Kidney (tissue), 14 donors: ENCODE measurements around the gene CD74. TPM values are rescaled to one million over a fixed set of nuclear protein-coding genes. Genes with fewer than 3 reads are reported as not detected.

ENCODE experiments used
- DNase-seq, 5 donors: peaks; one replicate each; pipeline ENCODE4 v3.0.0-alpha.2; 2013 to 2020
- FAIRE-seq: peaks from 2 replicates; lab custom pipeline; 2012; peaks lifted over from hg19 to GRCh38; lab: Jason Lieb, UNC
- H3K27ac ChIP-seq, 2 donors: one replicate each; pipeline ENCODE4 v1.7.0; 2013; ENCODE audit warnings: low read depth in 2 of 2, low read length in 2 of 2, inconsistent platforms in 1 of 2
- H3K27me3 ChIP-seq: one replicate; pipeline ENCODE4 v1.7.1; 2013; ENCODE audit warnings: low read length, inconsistent platforms; ENCODE audit not compliant: control insufficient read depth, insufficient read depth
- H3K36me3 ChIP-seq, 3 donors: one replicate each; pipeline versions ENCODE4 v1.7.0 to v1.7.1; 2013; ENCODE audit warnings: low read length in 3 of 3, control low read depth in 1 of 3, inconsistent platforms in 1 of 3; ENCODE audit not compliant: insufficient read depth in 3 of 3, control insufficient read depth in 2 of 3
- H3K4me1 ChIP-seq, 3 donors: one replicate each; pipeline versions ENCODE4 v1.7.0 to v1.7.1; 2013; ENCODE audit warnings: low read length in 3 of 3, inconsistent platforms in 1 of 3, low read depth in 1 of 3; ENCODE audit not compliant: control insufficient read depth in 2 of 3, insufficient read depth in 2 of 3
- H3K4me3 ChIP-seq, 3 donors: one replicate each; pipeline versions ENCODE4 v1.7.0 to v1.8.1; 2013; ENCODE audit warnings: low read length in 3 of 3, control low read depth in 1 of 3, inconsistent platforms in 1 of 3
- H3K9ac ChIP-seq, 3 donors: one replicate each; pipeline versions ENCODE4 v1.7.0 to v1.7.1; 2013; ENCODE audit warnings: low read length in 3 of 3, control low read depth in 1 of 3, inconsistent platforms in 1 of 3
- H3K9me3 ChIP-seq, 3 donors: one replicate each; pipeline versions ENCODE4 v1.7.0 to v1.7.1; 2013; ENCODE audit warnings: low read length in 3 of 3, control low read depth in 1 of 3, inconsistent platforms in 1 of 3; ENCODE audit not compliant: control insufficient read depth in 2 of 3, insufficient read depth in 1 of 3
- intact Hi-C: fragments of 100-400 bp; cut with DNase I; formaldehyde crosslinking; loops from one replicate; pipeline ENCODE4 v1.11.1; 2022
- polyA plus RNA-seq: library from polyadenylated mRNA; stranded (reverse); fragments of 350-450 nt; fragmentation: Illumina TruSeq; extraction: RNeasy Lipid Tissue Mini Kit (QIAGEN cat#74804); gene quantifications from one replicate; pipeline ENCODE4 v1.2.3, GENCODE V29; 2014; ENCODE audit warnings: low read depth, low replicate concordance; ENCODE audit not compliant: insufficient read depth
- total RNA-seq: library from RNA; stranded (reverse); fragmentation: NEBNext Ultra II Directional; extraction: Animal tissue kit (Norgen Biotek cat#: 25700); gene quantifications from one replicate; pipeline ENCODE4 v1.2.1, GENCODE V29; 2021
- TF ChIP-seq, protein P1 (sequence below): IDR thresholded peaks from 3 replicates; pipeline ENCODE4 v1.5.1; 2012; ENCODE audit warnings: mild to moderate bottlenecking, moderate library complexity, borderline replicate concordance; ENCODE audit not compliant: insufficient read depth; ENCODE audit errors: extremely low read depth
- donor health status: control.
- donor health status: control.
- donor health status: control.
- donor health status: control.
- donor health status: control.
- donor health status: DM: yes; HTN: yes; CAD: no.
- donor health status: Normal renal cell carcinoma (clear cell type).

The CD74 gene
- total and polyA plus RNA-seq, 2 donors from 2014 or later = 1,887 to 2,003 TPM

DNA sequence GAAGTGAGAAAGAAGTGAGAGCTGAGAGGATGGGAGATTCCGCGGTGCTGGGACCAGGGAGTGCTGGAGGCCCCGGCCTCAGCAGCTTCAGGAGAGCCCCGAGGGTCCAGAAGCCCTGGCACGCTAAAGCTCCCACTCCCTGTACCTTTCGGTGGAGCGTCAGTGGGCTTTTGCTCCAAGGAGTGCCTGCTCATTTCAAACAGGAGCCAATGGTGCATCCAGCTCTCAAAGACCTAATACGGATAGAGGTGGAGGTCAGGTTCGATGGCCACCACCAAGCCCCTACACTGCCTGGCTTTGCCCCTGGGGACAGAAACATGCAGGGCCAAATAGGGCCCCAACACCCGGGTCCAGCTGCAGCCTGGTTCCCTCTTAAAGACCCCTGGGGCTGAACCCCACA is 8.2 kb downstream of the CD74 start:
- Histone ChIP-seq H3K4me3 (no peak overlapping the region), H3K27me3 (no peaks in the 10 kb centered on the region), H3K9ac (no peak overlapping the region), H3K36me3 (peaks cover 2 to 40% (median 34%) of the 10 kb centered on the region in 3 donors), H3K9me3 (no peaks in the 10 kb centered on the region), H3K4me1 (peaks cover 0 to 9% (median 0%) of the 10 kb centered on the region in 3 donors), H3K27ac (no peak overlapping the region)
- intact Hi-C loops = no loop called here
- DNase-seq = no peak
- TF ChIP-seq, protein P1, sequence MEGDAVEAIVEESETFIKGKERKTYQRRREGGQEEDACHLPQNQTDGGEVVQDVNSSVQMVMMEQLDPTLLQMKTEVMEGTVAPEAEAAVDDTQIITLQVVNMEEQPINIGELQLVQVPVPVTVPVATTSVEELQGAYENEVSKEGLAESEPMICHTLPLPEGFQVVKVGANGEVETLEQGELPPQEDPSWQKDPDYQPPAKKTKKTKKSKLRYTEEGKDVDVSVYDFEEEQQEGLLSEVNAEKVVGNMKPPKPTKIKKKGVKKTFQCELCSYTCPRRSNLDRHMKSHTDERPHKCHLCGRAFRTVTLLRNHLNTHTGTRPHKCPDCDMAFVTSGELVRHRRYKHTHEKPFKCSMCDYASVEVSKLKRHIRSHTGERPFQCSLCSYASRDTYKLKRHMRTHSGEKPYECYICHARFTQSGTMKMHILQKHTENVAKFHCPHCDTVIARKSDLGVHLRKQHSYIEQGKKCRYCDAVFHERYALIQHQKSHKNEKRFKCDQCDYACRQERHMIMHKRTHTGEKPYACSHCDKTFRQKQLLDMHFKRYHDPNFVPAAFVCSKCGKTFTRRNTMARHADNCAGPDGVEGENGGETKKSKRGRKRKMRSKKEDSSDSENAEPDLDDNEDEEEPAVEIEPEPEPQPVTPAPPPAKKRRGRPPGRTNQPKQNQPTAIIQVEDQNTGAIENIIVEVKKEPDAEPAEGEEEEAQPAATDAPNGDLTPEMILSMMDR = no peak
- FAIRE-seq = no peak

DNA sequence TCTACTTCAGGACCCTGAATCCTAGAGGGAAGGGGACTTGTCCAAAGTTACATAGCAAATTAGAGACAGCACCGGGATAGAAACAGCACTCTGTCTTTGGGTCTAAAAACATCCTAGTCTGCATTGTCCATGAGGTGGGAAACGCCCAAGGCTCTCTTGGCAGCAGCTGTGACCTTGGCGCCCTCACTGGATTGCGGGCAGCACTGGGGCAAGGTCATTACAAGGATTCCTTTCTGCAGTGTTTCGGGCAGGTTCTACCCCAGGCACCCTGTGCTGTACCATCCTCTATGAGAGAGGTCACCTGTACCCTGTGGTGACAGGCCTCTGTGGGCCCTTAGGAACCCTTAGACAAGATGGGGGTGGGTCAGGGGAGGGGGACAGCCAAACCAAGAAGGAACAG is 8.6 kb downstream of the CD74 start:
- intact Hi-C loops = no loop called here
- TF ChIP-seq, protein P1 = no peak
- Histone ChIP-seq H3K9me3 (no peaks in the 10 kb centered on the region), H3K9ac (no peak overlapping the region), H3K36me3 (peaks cover 2 to 44% (median 37%) of the 10 kb centered on the region in 3 donors), H3K27ac (no peak overlapping the region), H3K4me3 (no peak overlapping the region), H3K4me1 (peaks cover 0 to 9% (median 0%) of the 10 kb centered on the region in 3 donors), H3K27me3 (no peaks in the 10 kb centered on the region)
- no peak for FAIRE-seq
- no peak for DNase-seq

DNA sequence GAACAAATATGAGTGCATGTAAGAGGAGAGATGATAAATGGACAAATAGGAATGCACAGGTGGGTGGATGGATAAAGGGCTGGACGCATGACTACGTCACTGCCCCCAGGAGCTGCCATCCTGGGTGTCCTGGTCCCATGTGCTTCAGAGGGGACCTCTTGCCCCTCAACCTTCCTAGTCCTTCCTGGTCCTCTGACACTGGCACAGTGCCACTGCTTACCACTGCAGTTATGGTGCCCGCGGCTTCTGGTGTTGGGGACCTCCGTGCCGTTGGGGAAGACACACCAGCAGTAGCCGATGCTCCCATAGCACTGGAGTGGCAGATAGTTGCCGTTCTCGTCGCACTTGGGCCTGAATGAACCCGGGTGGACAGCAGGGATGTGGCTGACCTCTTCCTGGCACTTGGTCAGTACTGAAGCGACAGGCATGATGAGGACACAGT is 9.8 kb downstream of the CD74 start:
- FAIRE-seq (no peak), DNase-seq (no peak)
- Histone ChIP-seq H3K27ac (no peak overlapping the region), H3K36me3 (peaks cover 2 to 51% (median 45%) of the 10 kb centered on the region in 3 donors), H3K9ac (no peak overlapping the region), H3K4me3 (no peak overlapping the region), H3K9me3 (no peaks in the 10 kb centered on the region), H3K4me1 (peaks cover 0 to 9% (median 0%) of the 10 kb centered on the region in 3 donors), H3K27me3 (no peaks in the 10 kb centered on the region)
- TF ChIP-seq, protein P1 = no peak
- intact Hi-C loops = no loop called here
